ES-I3 (cell line): Measurements from ENCODE around the gene GAB2.

Experiments used
- H3K36me3 ChIP-seq: 2 replicates; pipeline ENCODE4 v1.6.1; 2013; ENCODE audit warnings: mild to moderate bottlenecking, low read length, control low read depth, moderate library complexity; ENCODE audit not compliant: insufficient read depth
- H3K4me1 ChIP-seq: 2 replicates; pipeline ENCODE4 v1.6.1; 2013; ENCODE audit warnings: mild to moderate bottlenecking, control low read depth, low read length; ENCODE audit not compliant: insufficient read depth
- H3K9ac ChIP-seq: 2 replicates; pipeline ENCODE4 v1.6.1; 2013; ENCODE audit warnings: low read depth, mild to moderate bottlenecking, low read length, moderate library complexity
- H3K9me3 ChIP-seq: 2 replicates; pipeline ENCODE4 v1.6.1; 2013; ENCODE audit warnings: mild to moderate bottlenecking, low read length, moderate library complexity; ENCODE audit not compliant: control insufficient read depth, insufficient read depth

The GAB2 gene

GRCh38 chr11:78261367-78261766 is 156.3 kb downstream of the GAB2 start:
- H3K9ac ChIP-seq: no peak overlapping the region
- H3K36me3 ChIP-seq: no peaks in the 10 kb centered on the region
- H3K4me1 ChIP-seq: 0 out of 2 replicates have a peak, but pooled peaks cover 3% of the 10 kb centered on the region
- H3K9me3 ChIP-seq: no peaks in the 10 kb centered on the region

DNA sequence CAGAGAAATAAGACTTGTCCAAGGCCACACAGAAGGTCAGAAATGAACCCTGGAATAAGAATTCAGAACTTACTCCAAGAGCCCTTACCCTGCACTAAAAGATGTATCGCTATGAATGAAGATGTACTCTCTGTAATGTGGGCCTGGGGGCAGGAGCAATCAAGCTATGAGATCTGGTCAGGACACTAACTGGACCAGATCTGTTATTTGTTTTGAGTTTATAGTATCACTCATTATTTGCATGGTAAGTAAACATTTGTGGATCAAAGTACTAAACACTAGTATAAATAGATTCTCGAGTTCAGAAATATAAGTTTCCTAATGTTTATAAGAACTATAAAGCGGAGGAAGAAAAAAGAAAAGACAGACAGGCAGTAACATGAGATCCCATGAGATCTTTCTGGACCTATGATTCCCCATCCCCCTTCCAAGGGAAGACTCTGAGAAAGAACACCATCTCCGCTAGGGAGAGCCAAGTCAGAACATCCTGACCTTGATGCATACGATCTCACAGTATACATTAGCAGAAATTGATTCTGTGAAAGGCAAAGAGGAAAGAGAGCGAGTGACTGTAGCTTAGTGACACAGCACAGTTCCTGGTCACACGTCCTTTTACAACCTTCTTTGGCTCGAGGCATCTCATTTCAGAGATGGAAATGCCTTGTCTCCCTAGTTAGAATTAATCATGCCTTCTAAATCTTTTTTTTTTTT is 157.7 kb downstream of the GAB2 start:
- no peaks in the 10 kb centered on the region for H3K9me3 ChIP-seq
- no peak overlapping the region for H3K9ac ChIP-seq
- H3K4me1 ChIP-seq: 0 out of 2 replicates have a peak, but pooled peaks cover 3% of the 10 kb centered on the region
- no peaks in the 10 kb centered on the region for H3K36me3 ChIP-seq

GRCh38 chr11:78257654-78258053 is 160.0 kb downstream of the GAB2 start:
- Histone ChIP-seq H3K4me1 (0 out of 2 replicates have a peak, but pooled peaks cover 3% of the 10 kb centered on the region), H3K9me3 (no peaks in the 10 kb centered on the region), H3K36me3 (no peaks in the 10 kb centered on the region), H3K9ac (no peak overlapping the region)

- no peaks in the 10 kb centered on the region for H3K9me3 ChIP-seq
- 0 out of 2 replicates have a peak, but pooled peaks cover 3% of the 10 kb centered on the region for H3K4me1 ChIP-seq
- H3K36me3 ChIP-seq: no peaks in the 10 kb centered on the region
- H3K9ac ChIP-seq: no peak overlapping the region
These were observed 160.7 kb downstream of the GAB2 start for GRCh38 chr11:78256962-78257361.

DNA sequence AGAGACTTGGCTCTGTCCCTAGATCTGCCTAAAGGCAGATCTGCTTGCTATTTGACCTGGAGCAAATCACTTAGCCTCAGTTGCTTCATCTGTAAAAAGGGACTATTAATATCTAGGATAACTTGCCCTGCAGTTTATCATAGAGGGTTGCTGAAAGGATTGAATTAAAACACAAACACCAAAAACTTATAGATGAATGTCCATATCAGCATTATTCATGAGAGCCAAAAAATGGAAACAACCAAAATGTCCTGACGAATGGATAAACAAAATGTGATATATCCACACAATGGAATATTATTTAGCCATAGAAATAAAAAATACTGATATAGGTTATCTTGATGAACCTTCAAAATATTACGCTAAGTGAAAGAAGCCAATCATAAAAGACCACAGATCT is 161.7 kb downstream of the GAB2 start:
- Histone ChIP-seq H3K9me3 (no peaks in the 10 kb centered on the region), H3K9ac (no peak overlapping the region), H3K36me3 (no peaks in the 10 kb centered on the region), H3K4me1 (0 out of 2 replicates have a peak, but pooled peaks cover 3% of the 10 kb centered on the region)

GRCh38 chr11:78254268-78254667 is 163.4 kb downstream of the GAB2 start:
- no peaks in the 10 kb centered on the region for H3K9me3 ChIP-seq
- no peak overlapping the region for H3K9ac ChIP-seq
- H3K4me1 ChIP-seq: no peaks in the 10 kb centered on the region
- H3K36me3 ChIP-seq: no peaks in the 10 kb centered on the region

DNA sequence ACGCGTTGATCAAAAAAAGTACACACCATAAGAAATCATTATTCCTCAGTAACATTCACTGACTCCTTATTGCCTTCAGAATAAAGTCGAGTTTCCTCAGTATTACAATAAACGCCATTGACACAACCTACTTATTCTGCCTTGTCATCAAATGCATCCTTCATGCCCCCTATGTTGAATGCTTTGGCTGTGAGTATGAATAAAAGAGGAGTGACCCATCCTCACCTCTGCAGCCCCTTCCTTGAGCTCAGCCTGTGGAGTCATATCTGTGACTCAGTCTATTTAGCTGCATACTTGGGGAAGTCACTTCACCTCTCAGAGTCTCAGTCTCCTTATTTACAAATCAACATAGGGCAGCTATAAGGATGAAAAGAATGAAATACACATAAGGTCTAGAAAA is 163.8 kb downstream of the GAB2 start:
- H3K9me3 ChIP-seq: no peaks in the 10 kb centered on the region
- no peaks in the 10 kb centered on the region for H3K4me1 ChIP-seq
- H3K9ac ChIP-seq: no peak overlapping the region
- no peaks in the 10 kb centered on the region for H3K36me3 ChIP-seq

DNA sequence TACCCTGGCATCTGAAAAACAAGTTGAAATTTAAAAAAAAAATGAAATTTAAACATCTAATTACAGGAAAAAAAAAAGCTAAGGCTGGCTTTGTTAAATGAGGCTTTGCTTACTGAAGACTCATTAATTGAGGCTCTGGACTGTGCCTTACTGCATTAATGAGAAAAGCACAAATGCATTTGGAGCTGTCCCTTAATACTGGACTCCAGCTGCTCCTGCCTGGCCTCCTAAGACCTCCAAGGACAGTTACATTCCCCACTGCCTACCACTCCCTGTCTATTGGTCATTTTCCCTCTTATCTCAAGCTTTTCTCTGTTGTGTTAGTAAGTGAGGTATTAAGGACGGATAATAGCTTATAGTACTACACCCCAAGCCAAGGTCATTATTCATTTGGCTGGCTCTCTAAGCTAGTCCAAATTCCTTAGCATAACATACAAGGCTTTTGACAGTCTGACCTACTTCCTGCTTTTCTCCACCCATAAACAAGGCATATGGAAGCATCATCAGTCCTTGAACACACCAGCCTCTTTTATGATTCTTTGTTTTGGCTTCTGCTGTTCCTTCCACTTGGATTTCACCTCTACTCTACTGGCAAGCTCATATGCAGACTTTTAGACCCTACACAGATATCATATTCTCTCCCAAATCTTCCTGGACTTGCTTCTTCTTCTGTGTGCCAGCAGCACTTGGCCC is 166.4 kb downstream of the GAB2 start:
- H3K9ac ChIP-seq: no peak overlapping the region
- H3K9me3 ChIP-seq: no peaks in the 10 kb centered on the region
- H3K36me3 ChIP-seq: no peaks in the 10 kb centered on the region
- no peaks in the 10 kb centered on the region for H3K4me1 ChIP-seq

DNA sequence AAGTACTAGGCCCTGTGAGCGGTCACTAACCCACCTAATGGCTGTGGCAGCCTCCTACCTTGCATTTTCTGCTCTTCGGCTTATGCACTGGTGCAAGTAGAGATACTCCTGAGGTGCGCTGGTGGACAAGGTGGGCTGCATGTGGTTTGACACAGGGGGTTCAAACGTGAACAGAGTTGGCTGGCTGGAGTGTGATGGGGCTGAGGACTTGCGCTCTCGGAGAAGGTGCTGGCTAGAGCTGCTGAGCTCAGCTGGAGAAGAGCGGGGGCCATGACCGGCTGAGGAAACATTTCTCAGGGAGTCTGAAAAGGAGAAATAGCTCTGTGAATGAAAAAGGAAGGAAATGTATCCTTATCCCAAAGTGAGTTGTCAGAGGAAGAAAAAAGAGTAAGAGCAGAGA is 167.5 kb downstream of the GAB2 start:
- Histone ChIP-seq H3K36me3 (no peaks in the 10 kb centered on the region), H3K9ac (no peak overlapping the region), H3K9me3 (no peaks in the 10 kb centered on the region), H3K4me1 (no peaks in the 10 kb centered on the region)

DNA sequence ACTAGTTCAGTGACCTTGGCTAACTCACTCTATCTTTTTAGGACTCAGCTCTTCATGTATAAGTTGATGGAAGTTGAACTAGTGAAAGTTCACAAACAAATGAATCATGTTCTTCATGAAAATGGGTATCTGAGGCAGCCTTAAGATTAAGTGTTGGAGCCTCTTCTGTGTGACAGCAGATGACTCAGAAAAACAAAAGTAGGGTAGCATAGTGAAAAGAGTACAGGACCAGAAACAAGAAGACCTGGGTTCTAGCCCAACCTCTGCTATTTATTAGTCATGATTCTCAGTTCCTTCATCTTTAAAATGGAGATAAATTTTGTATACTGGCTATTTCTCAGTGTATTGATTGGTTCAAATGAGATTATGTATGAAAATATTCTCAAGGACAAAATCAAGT is 168.7 kb downstream of the GAB2 start:
- no peaks in the 10 kb centered on the region for H3K9me3 ChIP-seq
- H3K4me1 ChIP-seq: no peaks in the 10 kb centered on the region
- H3K9ac ChIP-seq: no peak overlapping the region
- H3K36me3 ChIP-seq: no peaks in the 10 kb centered on the region

DNA sequence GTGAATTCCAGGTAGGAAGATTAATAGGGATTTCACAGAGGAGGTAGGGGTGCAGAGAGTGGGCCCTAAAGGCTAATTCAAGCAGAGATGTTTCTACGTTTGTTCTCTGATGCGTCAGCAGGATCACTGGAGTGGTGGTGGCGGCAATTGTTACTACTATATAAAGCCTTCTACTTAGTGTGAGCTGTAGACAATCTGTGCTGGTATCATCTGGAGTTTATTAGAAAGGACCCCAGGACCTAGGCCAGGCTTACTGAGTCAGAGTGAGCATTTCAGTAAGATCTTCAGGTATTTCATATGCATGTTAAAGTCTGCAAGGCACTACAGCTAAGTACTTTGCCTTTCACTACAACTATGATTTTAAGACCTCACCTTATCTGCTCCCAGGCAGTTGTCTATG is 169.4 kb downstream of the GAB2 start:
- Histone ChIP-seq H3K36me3 (no peaks in the 10 kb centered on the region), H3K9me3 (no peaks in the 10 kb centered on the region), H3K9ac (no peak overlapping the region), H3K4me1 (no peaks in the 10 kb centered on the region)

DNA sequence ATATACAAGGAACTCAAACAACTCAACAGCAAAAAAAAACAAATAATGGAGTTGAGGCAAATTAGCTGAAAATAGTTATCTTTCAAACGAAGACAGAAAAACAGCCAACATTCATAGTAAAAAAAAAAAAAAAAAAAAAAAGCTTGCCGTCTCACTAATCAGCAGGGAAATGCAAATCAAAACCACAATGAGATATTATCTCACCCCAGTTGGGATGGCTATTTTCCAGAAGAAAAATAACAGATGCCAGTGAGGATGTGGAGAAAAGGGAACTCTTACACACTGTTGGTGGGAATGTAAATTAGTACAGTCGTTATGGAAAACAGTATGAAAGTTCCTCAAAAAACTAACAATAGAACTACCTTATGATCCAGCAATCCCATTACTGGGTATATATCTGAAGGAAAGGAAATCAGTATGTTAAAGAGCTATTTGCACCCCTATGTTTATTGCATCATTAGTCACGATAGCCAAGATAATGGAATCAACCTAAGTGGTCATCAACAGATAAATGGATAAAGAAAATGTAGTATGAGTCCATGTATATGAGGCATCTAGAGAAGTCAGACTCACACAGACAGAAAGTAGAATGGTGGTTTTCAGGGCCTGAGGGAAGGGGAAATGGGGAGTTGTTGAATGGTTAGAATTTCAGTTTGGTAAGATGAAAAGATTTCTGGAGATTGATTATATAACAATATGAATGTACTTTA is 172.9 kb downstream of the GAB2 start:
- Histone ChIP-seq H3K9me3 (no peaks in the 10 kb centered on the region), H3K4me1 (no peaks in the 10 kb centered on the region), H3K36me3 (no peaks in the 10 kb centered on the region), H3K9ac (no peak overlapping the region)

GRCh38 chr11:78244080-78244479 is 173.5 kb downstream of the GAB2 start:
- no peak overlapping the region for H3K9ac ChIP-seq
- H3K9me3 ChIP-seq: no peaks in the 10 kb centered on the region
- H3K4me1 ChIP-seq: no peaks in the 10 kb centered on the region
- H3K36me3 ChIP-seq: no peaks in the 10 kb centered on the region

GRCh38 chr11:78241475-78241874 is 176.1 kb downstream of the GAB2 start:
- Histone ChIP-seq H3K9me3 (no peaks in the 10 kb centered on the region), H3K9ac (no peak overlapping the region), H3K4me1 (no peaks in the 10 kb centered on the region), H3K36me3 (no peaks in the 10 kb centered on the region)

DNA sequence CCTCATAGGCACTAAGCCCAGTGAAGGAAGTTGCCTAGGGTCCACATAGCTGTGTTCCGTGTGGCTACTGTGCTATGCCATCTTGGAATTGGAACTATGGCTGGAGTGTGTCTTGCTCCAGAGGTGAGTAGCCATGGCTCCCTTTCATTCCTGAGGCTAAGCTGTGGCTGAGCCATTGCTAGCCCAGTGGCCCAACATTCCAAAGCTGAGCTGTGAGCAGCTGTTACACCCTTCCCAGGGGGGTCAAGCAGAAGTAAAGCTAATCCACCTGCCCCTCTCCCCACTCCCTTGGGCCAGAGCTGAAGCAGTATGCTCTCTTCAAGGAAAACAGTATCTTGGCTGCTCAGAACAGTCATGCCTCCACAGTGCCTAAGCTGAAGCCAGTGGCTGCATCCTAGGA is 177.8 kb downstream of the GAB2 start:
- H3K36me3 ChIP-seq: no peaks in the 10 kb centered on the region
- no peaks in the 10 kb centered on the region for H3K9me3 ChIP-seq
- H3K4me1 ChIP-seq: no peaks in the 10 kb centered on the region
- no peak overlapping the region for H3K9ac ChIP-seq
